ENCODE results near the gene GALNT5.
A peak's percentile ranks its signal among the peaks of the same experiment; 100 is the strongest.
"Not testable (repeated sequence)": the region's sequence is repeated elsewhere in the genome, so short reads cannot be mapped to it uniquely, and the experiment has no call there.

The GALNT5 gene

DNA sequence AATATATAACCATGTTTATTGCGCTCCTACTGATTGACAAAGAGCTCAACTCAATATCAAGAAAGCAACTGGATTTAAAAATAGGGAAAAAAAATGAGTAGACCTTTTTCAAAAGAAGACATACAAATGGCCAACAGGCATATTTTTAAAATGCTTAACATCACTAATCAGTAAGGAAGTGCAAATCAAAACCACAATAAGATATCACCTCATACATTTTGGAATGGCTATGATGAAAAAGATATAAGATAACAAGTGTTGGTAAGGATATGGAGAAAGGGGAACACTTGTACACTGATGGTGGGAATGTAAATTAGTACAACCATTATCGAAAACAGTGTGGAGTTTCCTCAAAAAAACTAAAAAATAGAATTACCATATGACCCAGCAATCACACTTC is 5.6 kb upstream of the GALNT5 start:
- no peak for DNase-seq (ENCODE audit: low spot score)

DNA sequence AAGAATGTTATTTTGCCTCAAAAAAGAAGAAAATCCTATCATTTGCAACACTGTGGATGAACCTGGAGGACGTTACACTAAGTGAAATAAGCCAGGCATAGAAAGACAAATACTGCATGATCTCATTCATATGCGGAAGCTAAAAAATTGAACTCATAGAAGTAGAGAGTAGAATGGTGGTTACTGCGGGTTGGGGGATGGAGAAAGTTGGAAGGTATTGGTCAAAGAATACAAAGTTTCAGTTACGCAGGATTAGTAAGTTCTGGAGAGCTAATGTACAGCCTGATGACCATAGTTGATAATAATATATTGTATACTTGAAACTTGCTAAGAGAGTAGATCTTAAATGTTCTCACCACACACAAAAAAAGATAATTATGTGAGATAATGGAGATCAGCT is 5.0 kb upstream of the GALNT5 start:
- no peak for DNase-seq (ENCODE audit: low spot score)

DNA sequence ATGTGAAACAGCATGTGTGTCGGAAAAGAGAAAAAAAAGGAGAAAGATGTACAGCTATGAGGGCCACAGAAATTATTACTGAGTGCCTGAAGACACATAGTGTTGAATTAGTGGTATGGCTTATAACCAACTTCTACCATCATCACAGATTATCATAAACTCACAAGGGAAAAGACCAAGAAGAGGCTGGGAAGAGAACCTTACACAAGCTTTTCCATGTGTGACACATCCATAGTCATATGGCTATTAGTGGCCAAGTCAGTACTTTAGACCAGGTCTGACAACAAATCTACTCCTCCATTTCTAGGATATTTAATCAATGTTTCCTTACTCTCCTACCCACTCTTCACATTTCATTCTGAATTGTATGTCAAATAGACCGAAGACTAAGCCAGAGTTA is 3.5 kb upstream of the GALNT5 start:
- no peak for DNase-seq (ENCODE audit: low spot score)

DNA sequence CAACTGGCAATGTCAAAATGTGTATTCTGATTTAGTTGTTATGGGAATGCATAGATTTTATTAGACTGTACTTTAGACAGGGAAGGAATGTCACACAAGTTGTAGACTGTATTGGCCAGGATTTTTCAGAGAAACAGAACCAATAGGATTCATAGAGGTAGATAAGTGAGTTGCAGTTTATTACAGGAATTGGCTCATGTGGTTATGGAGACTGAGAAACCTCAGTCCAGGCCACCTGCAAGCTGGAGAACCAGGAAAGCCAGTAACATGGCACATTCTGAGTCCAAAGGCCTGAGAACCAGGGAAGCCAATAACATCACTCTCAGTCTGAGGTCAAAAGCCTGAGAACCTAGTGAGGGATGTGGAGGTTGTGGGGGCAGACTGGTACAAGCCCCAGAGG is 1.8 kb upstream of the GALNT5 start:
- no peak for DNase-seq (ENCODE audit: low spot score)

DNA sequence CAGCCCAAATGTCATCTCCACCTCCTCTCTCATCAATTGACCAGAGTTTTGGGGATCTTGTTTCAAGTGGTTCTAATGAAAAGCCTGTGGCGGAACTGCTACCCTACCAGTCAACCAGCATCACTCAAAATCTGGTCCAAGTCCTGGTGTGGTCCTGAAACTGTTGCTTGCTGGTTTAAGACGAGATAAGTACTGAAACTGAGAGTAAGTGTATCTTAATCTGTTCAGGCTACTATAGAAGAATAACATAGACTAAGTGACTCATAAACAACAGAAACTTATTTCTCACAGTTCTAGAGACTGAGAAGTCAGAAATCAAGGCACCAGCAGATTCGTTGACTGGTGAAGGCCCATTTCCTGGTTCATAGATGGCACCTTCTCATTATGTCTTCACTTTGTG is 879 bp upstream of the GALNT5 start:
- DNase-seq (ENCODE audit: low spot score), result peak; percentile 22

DNA sequence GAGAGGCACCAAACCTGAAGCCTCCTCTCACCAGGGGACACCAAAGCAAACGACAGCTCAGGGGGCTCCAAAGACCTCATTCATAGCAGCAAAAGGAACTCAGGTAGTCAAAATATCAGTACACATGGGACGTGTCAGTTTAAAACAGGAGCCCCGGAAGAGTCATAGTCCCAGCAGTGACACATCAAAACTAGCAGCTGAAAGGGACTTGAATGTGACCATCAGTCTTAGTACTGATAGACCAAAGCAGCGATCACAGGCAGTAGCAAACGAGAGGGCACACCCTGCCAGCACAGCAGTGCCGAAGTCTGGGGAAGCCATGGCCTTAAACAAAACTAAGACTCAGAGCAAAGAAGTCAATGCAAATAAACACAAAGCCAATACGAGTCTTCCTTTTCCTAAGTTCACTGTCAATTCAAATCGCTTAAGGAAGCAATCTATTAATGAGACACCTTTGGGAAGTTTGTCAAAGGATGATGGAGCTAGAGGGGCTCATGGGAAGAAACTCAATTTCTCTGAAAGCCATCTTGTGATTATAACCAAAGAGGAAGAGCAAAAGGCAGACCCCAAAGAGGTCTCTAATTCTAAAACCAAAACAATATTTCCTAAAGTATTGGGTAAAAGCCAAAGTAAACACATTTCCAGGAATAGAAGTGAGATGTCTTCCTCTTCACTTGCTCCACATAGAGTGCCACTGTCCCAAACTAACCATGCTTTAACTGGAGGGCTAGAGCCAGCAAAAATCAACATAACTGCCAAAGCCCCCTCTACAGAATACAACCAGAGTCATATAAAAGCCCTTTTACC is 1.2 kb downstream of the GALNT5 start:
- DNase-seq (ENCODE audit: low spot score), result peak; percentile 54

DNA sequence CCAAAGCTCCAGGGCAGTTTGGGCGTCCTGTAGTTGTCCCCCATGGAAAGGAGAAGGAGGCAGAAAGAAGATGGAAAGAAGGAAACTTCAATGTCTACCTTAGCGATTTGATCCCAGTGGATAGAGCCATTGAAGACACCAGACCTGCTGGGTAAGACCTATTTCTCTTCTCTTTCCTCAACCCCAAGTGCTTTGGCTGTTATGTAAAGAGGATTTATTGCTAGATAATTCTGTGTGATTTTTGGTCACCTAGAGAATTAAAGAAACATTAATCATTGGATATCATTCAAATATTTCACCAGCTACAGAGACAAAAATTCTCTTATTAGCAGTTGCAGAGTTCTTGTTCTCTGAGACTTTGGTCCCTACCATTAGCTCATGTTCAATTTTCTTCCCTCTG is 1.9 kb downstream of the GALNT5 start:
- DNase-seq (ENCODE audit: low spot score), result no peak

DNA sequence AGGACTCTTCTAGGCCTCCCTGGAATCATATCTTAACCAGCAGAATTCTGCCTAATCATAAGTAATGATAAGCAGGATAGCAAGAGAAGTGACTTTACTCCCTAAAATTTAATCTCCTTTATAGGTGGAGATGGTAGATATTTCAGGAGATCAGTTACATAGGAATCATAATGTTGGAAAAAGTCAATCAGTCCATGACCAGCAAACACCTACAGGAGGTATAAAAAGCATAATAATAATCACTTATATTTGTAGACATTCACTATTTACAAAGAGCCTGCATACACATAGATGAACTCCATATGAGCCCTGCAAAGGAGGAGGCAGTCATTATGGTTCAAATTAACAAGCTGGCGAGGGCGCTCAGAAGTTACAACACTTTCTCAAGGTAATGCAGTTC is 2.5 kb downstream of the GALNT5 start:
- DNase-seq (ENCODE audit: low spot score), result no peak

DNA sequence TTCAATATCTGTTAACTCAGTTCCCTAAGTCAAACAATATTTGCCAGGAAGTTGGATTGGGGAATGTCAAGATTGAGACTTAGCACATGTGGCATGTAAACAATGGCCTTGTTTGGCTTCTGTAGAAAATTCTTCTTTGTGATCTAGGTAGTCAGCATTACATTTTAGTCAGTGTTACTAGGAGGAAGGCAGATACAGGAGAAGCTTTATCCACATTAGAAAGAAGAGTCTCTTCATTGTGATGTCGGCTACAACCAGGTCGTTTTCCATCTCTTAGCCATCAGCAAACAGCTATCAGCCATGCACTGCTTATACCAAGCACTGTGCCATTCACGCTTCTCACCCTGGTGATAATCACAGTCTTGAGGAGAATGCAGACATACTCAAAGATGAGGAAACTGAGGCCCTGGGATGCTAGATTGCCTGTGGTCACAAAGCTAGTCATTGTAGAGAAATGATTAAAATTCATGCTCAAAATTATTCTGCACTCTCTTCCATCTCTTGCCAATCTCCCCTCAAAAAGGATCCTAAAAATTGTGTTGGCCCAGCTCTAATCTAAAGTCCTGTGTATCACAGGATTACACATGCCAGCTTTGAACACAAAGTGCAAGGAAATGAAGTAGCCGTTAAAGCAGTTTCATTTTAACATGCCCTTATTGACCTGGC is 3.2 kb downstream of the GALNT5 start:
- no peak for DNase-seq (ENCODE audit: low spot score)

DNA sequence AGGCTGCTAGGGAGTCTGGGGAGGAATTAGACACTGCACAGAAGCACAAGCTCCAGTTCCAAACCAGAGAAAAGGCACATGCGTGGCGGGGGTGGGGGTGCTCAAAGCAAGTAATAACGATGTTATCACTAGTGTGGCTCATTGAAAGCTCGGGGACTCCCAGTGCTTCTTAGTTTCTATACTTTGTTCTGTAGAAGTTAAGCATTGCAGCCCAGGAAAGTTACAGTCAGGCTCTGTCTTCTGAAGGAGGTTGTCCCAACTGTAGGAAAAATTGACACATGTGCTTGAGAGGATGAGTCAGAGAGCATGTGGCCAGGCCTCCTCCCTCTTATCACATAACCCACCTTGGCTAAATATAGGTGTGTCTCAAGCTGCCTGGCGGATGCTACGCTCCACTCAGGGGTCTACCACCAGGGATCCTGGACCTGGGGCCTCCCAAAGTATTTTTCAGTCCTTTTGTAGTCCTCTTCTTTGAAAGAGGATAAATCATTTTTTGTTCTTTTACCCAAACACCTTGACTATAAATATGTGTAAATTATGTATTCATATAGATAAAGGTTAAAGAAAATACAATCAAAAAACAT is 3.8 kb downstream of the GALNT5 start:
- peak; percentile 93 for DNase-seq (ENCODE audit: low spot score)

DNA sequence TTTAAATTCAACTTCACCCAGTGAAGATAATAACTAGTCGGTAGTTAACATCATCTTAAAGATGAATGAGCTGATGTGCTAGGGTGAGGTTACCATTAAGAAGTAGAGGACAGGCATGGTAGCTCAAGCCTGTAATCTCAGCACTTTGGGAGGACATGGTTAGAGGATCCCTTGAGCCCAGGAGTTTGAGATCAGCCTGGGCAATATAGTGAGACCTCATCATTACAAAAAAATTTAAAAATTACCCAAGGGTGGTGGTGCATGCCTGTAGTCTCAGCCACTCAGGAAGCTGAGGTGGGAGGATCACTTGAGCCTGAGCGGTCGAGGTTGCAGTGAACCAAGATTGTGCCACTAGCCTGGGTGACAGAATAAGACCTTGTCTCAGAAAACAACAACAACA is 4.7 kb downstream of the GALNT5 start:
- DNase-seq (ENCODE audit: low spot score), result no peak

DNA sequence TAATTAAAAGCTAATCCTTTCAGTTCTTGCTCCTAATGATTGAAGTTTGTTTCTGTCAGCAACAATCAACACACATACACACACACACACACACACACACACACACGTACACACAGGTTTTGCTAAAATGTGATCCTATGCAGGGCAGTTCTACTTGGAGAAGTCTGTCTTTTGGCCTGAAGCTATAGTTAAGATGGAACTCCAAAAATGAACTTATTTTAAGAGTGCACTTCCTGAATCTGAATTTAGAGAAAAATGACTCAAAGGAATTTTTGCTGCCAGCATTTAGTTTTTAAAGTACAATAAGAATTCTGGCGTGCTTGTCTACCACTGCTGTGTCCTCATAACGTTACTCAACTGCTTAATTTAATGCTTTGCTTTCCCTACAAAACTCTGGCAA is 6.6 kb downstream of the GALNT5 start:
- DNase-seq (ENCODE audit: low spot score), result no peak

DNA sequence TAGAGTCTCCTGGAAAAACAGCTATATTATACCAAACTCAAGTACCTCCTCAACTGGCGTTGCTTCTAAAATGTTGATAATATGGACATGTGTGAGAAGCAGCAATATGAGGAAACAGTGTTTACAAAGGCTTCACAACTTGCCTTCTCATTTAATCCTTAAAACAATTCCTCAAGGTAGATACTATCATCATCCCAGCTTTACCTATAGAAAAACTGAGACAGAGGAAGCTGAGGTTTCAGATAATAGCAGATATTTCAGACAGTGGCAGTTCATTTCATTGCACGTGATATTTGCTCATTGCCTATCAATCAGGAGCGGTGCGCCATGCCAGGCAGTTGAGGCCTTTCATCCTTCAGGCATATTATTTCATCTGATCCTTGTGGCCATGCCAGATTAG is 8.3 kb downstream of the GALNT5 start:
- DNase-seq (ENCODE audit: low spot score), result no peak

DNA sequence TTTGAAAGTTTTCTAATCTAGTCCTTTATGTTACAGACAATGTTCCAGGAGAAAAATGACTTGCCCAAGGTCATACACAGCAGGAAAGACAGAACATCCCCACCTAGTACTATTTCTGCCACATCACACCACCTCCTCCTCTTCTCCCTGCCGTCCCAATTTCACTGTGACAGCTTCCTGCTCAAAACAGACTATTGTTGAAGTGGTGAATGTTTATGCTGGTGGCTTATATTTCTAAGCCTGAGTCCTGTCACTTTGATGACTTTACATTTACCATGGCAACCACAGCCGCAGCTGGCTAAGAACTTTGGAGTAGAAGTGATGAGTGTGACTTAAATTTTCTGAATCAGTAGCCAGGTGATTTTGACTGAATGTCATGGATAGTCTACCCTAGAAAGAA is 10.0 kb downstream of the GALNT5 start:
- no peak for DNase-seq (ENCODE audit: low spot score)

DNA sequence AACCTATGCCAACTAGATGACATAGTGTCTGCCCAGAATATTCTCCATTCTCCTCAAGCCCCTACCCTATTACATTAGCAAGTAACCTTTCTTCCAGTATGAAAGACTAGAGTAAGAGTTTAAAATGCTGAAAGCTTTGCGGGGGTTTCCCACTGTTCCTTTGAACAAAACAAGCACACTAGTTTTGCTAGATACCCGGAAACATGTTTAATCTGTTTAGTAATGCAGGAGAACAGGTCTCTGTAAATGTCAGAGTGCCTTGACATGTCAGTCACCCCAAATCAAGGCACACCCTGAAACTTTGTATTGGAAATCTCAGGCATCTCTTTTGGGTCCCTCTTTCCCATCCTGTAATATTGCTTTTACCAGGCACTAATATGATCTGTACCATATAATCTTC is 11.6 kb downstream of the GALNT5 start:
- DNase-seq (ENCODE audit: low spot score), result no peak

DNA sequence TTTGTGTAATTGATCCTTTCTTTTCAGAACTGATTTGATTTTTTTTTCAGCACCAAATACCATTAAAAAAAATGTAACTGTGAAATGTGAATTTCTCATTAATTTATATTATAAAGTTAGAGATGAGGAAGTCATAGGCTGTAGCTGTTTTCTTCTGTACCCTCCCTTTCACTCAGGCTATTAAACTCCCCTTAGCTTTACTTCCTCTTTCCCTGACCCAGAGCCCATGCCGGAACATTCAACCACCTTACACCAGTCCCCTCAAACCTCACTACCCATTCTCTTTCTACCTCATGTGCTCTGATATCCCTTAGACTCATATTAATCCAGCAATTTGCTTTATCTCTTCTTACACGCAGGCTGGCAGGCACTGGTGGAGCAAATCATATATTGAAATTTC is 12.4 kb downstream of the GALNT5 start:
- DNase-seq (ENCODE audit: low spot score), result no peak

DNA sequence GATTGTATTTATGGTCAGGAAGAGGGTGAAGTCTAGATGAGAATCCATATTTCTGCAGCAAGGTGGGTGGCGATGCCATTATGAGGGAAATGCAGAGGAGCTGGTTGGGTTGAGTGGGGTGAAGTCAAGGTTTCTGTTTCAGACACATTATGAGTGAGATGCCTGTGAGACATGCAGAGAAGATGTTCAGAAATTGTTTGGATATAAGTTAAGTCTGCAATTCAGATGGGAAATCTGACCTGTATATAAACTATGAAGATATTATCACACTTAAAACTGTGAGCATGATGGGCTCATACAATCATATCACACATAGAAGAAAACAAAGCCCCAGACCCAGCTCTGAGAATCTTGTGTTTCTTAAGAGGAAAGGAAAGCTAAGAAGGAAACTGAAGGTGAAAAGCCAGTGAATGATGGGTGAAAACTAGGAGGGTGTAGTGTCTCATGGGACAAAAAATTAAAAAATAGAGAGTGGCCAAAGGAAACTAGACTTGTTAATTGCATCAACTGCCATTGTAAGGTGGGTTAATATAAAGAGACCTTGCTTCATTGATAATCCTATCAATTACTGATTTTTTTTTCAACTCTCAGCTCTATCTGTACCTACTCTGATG is 14.2 kb downstream of the GALNT5 start:
- DNase-seq (ENCODE audit: low spot score), result no peak

DNA sequence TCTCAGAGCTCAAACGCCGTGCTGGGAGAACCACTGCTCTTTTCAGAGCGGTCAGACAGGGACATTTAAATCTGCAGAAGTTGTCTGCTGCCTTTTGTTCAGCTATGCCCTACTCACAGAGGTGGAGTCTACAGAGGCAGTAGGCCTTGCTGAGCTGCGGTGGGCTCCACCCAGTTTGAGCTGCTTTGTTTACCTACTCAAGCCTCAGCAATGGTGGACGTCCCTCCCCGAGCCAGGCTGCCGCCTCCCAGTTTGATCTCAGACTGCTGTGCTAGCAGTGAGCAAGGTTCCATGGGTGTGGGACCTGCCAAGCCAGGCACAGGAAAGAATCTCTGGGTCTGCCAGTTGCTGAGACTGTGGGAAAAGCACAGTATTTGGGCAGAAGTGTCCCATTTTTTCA is 21.8 kb downstream of the GALNT5 start:
- DNase-seq (ENCODE audit: low spot score), result not testable (repeated sequence)

DNA sequence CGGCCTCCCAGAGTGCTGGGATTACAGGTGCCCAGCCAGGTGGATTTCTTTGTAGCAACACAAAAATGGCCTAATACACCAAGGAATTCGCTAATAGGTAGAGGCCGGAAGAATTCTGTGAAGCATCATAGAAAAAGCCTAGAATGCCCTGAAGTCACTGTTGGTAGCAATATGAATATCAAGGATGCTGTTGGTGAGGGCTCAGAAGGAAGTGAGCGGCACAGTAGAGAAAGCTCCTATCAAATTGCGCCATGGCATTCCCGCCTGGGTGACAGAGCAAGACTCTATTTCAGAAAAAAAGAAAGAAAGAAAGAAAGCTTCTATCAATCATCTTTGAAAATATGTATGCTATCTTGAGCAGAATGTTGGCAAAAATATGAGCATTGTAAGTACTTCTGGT is 23.8 kb downstream of the GALNT5 start:
- DNase-seq (ENCODE audit: low spot score), result no peak

DNA sequence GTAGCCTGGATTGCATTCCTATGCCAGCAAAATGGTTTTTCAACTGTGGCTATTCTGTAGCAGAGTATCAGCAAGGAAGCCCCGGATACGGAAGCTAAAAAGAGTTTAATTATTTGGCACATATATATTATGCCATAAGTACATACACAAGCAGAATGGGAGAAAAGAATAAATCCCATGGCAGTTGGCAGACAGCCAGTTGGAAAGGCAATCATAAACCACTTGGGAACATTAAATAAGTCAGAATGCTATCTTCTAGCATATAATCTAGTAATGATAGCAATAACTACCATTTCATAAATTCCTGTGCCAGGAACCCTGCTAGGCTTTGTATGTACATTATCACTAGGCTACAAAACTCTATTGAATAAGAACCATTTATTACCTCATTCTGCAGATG is 26.0 kb downstream of the GALNT5 start:
- no peak for DNase-seq (ENCODE audit: low spot score)

DNA sequence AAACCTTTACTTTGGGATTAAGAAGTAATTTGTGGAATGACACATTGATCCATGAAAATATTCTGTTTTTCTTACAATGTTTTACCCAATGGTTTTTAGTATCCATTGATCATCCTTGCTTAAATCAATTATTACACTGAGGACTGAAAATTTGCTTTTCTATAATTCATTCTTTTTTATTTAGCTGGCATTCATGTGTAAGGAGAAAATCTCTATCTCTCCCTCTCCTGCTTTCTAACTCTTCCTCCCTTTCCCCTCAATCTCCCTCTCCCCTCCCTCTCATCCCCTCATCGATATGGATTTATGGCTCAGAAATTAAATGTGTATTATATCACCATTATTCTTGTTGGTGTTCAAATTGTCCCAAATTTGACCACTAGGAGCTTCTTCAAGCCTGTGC is 29.7 kb downstream of the GALNT5 start:
- DNase-seq (ENCODE audit: low spot score), result no peak

DNA sequence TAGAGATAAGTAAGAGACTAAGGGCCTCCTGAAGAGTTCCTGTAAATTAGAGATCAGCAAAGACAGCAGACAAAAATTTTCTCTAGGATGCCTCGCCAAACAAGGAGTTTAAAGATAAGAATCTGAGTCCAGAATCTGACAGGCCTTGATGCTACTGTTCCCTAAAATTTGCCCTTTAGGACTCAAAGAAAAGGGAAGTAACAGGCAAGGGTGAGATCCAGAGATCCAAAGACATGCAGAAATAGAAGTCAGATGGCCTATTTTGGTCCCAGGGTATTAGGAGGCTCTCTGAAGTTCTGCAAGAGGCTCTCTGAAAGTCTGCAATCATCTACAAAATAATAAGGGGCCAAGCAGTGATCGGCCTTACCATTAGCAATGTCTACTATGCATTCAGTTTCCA is 33.0 kb downstream of the GALNT5 start:
- DNase-seq (ENCODE audit: low spot score), result no peak

DNA sequence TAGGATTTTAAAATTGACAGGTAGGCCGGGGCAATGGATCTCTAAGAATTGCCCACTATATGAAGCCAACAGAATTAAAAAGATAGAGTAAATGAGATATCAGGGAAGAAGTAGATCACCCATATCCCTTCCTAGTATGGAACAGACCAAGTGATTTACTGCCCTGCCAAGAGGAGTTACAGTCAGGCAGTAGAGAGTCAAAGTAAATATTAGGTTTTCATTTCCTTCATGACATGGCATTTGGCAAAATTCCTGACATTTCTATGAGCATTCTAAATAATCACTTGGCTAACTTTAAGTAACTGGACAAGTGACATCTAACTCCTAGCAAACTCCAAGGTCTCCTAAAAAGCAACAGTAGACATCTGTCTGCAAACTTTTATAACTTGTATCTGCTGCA is 33.5 kb downstream of the GALNT5 start:
- peak; percentile 7 for DNase-seq (ENCODE audit: low spot score)

Measured in LoVo (cell line).